GM12801 (cell line): ENCODE results near the gene SIRT2.

Experiments used
- CTCF ChIP-seq: IDR thresholded peaks from one replicate; pipeline ENCODE4 v1.5.1; 2011; ENCODE audit warnings: control low read depth; ENCODE audit not compliant: insufficient read length; ENCODE audit errors: extremely low read depth

SIRT2 gene

DNA sequence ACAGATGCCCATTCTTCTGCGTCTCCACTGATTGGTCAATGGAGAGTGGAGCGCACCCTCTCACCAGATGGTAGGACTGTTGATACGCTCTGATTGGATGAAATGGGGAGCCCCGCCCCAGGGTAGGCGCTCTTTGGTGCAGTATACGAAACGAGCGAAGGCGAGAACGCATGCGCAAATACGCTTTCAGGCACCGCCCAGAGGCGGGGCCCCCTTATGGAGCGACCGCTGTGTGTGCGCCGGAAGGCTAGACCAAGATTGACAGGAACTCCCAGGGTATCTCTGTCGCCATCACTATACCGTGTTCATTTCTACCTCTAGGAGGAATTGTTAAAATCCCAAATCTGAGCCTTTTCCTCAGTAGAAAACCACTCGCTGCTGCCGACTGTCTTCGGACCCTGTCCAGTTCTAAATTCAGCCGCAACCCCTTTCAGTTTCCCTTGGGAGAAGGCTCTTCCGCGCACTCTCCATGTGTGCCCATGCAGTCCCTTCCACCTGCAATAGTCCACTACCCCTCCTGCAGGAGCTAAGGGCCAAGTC, 48.9 kb downstream of the SIRT2 start:
- TF ChIP-seq CTCF: no peak

DNA sequence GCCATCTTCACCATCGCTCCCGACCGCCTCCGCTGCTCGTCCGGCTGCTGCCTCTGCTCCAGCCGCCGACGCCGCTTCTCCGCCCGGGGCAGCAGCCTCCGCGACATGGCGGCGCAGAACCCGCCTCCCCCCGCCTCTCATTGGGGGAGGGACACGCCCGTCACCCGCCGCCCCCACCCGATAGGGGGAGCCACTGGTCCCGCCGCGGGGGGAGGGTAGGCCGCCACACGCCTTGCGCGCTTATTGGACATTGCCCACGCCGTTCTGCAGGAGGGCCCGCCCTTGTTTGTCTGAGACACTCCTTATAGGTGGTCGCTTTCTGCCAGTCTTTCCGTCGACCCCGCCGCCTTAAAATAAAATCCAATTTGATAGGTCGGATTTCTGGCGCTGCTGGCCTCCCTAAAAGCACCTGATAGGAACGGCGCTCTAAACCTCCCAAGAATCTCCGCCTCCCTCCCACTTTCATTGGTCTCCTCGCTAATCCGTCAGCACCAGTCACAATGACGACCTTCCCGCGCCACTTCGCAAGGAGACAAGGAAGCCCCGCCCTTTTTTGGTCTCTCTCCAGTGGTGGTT, 49.5 kb downstream of the SIRT2 start, which contains the start of gene HNRNPL:
Gene HNRNPL, minus strand, starts transcription at position 127 of the 576 bp plus-strand sequence. Its CDS starts 20 bp downstream, at position 107.
- TF ChIP-seq CTCF: no peak

DNA sequence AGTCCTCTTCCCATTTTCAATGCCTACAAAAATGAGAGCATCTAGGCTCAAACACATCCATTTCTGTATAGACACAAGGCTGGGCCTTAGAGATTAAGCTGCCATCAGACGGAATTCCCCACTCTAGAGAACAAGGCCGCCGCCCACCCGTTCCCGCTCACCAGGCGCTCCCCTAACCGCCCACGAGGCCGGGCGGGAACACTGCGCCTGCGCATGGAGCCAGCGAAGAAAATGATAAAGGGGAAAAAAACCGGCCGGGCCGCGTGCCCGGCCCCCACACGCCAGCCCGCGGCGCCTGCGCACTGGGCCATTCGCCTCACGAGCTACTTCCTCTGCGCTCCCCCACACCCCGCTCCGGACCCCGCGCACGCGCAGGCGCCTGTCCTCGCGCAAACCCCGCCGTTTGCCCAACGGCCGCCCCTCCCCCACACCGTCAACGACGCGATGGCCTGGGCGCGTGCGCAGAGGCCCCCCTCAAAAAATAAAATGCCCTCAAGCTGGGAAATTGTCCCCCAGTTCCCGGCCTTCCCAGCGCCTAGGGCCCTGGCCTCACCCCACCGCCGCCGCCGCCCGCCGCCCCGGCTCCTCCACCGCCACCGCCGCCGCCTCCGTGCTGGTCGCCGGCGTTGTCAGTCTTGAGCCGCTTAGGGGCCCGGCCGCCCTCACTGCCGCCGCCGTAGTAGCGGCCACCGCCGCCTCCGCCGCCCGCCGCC, 50.1 kb downstream of the SIRT2 start:
- TF ChIP-seq CTCF: no peak

- no peak for TF ChIP-seq CTCF
Observed at GRCh38 chr19:38848299-38849146, 50.9 kb downstream of the SIRT2 start.

GRCh38 chr19:38846097-38846496, 53.3 kb downstream of the SIRT2 start:
- TF ChIP-seq CTCF: no peak

GRCh38 chr19:38845374-38846024, 53.9 kb downstream of the SIRT2 start:
- TF ChIP-seq CTCF: no peak

DNA sequence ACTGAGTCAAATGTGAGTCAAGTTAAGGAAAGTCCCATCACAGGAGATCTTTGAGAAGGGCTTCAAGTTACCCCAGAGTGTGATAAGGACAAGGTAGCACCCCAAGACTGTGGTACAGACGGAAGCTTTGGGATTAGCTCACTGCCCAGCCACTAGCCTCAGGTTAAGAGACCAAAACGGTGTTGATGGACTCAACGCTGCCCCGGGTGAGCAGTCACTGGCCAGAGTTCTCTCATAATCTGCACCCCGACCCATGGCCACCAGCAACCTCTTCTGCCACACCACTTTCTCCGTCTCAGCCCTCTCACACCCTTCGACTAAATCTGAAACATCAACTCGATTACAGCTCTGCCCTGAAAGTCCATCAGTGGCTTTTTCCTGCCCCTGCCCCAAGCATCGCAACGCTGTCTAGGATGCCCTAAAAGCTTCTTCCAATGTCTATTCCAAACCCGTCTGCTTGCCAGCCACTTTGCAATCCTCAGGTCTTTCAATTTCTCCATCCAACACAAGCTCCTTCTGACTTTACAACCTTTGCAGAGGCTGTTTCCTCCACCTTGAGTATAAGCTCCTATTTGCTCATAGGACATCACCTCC, 55.2 kb downstream of the SIRT2 start:
- no peak for TF ChIP-seq CTCF
